GM21447 (cell line): ENCODE measurements around the gene FABP7.

ENCODE experiments used
- ATAC-seq: cut with Tn5 transposase; IDR thresholded peaks from one replicate; pipeline ENCODE4 v1.9.1; 2021; ENCODE audit not compliant: unreplicated experiment

FABP7 gene

DNA sequence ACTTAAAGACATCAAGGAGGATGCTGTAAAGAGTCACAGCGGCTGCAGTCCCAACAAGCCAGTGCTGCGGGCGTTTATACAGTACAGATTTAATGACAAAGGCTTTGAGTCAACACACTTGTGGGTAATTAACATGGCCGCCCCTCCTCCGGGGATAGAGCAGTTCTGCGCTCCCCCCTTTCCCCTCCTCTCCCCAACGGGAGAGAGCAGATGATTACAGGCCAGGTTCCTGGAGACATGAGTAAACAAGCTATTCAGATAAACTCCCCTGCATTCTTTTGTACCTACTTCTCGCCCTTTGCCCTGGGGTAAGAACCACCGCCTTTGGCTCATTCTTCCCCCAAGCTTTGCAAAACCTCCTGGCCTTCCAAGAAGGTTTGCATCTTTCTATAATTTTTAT is 23.6 kb upstream of the FABP7 start:
- no peak for ATAC-seq

DNA sequence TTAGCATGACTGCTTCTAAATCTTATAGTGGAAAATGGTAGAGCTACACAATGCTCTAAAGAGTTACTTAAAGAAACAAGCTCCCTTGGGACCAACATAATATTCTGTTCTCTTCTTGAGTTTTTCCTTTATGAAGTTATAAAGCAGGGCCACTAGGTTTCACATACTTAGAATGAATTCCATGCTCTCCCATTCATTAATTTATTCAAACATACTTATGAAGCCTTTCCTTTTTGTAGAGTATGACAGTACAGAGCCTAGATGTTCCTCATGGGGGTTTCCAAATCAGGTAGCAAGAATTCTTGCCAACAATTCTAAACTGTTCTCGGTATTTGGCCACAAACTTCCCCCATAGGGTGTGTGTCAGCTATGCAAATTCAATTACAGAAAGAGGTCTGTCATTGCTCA is 20.6 kb upstream of the FABP7 start:
- peak; percentile 98 for ATAC-seq

DNA sequence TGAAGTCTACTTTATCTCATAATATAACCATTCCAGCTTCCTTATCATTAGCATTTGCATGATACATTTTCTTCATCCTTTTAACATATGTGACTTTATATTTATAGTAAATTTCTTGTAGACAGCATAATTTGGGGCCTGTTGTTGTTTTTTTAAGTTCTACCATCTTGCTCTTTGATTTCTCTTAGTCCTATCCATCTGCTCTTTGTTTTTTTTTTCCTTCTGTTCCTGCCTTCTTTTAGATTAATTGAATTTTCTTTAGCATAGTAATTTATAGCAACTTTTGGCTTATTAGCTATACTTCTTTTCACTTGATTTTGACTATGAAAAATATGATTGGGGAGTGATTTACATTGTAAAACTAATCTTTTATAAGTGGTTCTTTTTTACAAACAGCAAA is 19.2 kb upstream of the FABP7 start:
- no peak for ATAC-seq

DNA sequence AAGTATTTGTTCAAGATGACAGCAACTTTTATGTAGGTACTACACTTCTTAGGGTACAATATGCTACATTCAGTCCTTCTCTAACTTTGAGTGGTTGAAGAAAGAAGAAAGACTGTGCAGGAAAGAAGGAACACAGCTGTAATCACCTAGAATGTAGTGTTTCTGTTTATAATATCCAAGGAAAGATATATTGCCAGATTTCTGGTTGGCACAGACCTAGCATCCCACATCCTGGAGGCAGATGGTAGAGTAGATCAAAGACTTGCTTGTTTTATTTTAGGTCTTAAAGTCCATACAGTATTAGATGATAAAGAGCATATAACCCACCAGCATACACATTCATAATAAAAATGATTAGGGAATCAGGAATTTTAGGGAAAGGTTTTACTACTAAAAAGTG is 13.3 kb upstream of the FABP7 start:
- ATAC-seq: no peak

DNA sequence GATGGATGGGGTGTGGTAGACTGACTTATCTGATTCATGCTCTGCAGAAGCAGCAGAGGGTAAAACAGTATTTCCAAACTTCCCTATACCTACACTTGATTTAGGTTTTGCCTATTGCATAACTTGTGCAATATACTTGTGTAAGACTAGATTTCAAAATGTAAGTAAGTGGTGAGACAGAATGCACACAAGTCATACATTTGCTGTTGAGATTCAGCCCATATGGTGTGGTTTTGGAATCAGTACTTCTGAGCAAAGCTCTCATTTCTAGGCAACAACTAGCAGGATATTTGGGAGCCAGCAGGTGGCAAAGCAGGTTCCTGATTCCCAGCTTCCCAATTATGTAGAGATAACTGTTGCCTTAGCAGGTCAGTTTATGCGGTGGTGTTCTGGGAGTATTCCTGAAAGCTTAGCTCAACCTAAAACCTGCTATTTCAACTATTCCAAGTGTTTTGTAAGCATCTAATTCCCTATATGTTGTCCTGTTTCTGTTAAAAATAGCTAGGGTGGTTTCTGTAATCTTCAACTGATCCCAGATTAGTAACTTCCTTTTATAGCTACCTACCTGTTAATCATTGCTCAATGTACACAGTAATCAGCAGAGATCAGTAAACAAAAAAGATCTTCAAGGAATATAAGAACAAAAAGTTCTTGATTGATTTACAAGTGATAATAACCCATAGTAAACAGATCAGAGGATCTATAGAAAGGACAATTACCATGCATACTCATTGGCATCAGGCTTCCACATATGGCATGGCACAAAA is 8.5 kb upstream of the FABP7 start:
- ATAC-seq: no peak

DNA sequence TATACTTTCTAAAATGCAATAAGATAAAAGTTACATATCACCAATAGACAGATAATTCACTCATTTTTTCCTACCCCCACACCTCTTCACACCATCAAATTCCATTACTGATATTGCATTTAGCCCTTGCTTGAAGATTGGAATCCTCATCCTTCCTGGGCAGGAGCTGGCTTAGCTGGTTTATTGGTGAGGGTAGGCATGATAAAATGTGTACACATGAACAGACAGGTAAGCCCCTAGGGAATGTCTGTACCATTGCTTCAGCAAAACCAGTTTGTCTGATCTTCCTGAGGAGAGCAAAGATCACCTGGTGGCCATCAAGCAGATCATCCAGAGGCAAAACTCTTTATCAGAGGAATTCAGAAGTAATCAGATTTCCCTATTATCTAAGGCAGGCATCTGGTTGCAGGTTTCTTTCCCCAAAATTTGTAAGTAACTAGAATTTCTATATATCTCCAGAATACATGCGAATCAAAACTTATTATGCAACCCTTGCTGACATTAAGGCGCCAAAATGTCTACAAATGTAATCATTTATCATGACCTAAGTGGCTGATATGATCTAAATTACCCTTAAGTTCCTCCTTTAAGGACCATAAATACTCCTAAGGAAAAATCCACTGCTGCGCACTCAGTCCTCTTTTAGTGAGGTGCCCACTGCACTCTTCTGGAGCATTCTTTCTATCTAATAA is 6.6 kb upstream of the FABP7 start:
- no peak for ATAC-seq

DNA sequence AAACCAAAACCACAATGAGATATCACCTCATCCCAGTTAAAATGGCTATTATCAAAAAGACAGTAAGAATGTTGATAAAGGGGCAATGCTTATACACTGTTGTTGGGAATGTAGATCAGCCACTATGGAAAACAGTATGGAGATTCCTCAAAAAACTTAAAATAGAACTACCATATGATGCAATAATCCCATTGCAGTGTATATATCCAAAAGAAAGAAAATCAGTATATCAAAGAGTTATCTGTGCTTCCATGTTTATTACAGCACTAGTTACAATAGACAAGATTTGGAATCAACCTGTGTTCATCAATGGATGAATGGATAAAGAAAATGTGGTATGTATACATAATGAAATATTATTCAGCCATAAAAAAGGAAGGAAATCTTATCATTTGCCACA is 3.5 kb upstream of the FABP7 start:
- ATAC-seq: no peak

DNA sequence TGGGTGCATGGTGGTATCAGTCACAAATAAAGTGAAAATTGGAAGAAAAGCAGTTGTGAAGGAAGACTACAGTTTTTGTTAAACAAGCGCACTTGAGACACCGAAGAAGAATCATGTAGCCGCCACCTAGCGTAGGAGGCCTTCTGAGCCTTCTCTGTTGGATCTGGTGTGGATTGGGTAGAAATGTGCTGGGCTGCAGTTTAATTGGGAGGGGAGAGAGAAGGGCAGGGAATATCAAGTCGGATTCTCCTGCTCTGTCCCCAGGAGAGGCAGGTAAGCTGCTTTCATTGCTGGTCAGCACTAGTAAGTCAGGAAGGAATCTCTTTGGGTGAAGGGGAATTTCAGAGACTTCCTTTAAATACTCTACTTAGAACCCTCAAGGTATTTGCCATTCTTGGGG is 1.2 kb upstream of the FABP7 start:
- no peak for ATAC-seq

DNA sequence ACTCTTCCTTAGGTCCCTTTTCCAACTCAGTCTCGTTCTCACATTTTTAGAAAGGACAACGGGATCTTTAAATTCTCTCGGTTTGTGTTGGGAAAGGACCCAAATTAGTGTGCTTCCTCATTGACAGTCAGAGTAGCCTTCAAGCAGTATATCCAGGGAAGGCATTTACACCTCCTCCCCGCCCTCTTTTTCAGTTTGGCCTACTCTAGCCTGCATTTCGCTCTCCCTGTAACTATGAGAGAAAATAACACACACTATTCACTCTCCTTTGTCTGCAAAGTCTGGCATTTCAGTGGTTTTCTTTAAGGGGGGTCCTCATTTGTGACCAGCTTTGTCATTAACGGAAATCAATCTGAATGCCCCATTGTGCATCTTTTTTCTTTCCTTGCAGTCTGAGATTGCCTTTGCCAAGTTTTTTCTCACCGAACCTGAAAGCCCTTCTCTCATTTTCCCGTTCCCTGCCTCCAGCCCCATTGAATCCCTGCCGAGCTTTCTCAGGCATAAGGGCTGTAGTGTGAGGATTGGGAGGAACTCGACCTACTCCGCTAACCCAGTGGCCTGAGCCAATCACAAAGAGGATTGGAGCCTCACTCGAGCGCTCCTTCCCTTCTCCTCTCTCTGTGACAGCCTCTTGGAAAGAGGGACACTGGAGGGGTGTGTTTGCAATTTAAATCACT is 393 bp upstream of the FABP7 start:
- no peak for ATAC-seq

DNA sequence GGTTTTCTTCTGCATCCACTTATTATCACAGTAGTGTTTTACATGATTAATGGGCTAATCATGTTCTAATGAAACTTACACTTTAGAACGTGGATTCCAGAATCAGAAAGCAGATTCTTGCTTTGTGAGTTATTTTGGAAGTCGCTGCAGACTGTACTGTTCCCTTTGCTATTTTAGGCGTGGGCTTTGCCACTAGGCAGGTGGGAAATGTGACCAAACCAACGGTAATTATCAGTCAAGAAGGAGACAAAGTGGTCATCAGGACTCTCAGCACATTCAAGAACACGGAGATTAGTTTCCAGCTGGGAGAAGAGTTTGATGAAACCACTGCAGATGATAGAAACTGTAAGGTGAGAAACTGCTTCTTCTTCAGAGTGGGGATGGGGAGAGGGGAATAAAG is 598 bp downstream of the FABP7 start:
- ATAC-seq: no peak

DNA sequence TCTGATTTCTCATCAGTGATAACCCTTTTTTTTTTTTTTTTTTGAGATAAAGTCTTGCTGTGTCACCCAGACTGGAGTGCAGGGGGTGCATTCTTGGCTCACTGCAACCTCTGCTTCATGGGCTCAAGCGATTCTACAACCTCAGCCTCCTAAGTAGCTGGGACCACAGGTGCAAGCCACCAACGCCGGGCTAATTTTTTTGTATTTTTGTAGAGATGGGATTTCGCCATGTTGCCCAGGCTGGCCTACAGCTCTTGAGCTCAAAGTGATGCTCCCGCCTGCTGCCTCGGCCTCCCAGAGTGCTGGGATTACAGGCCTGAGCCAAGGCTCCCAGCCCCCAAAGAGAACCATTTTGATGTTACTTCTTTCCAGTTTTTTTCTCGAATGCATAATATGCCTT is 2.2 kb downstream of the FABP7 start:
- ATAC-seq: no peak

DNA sequence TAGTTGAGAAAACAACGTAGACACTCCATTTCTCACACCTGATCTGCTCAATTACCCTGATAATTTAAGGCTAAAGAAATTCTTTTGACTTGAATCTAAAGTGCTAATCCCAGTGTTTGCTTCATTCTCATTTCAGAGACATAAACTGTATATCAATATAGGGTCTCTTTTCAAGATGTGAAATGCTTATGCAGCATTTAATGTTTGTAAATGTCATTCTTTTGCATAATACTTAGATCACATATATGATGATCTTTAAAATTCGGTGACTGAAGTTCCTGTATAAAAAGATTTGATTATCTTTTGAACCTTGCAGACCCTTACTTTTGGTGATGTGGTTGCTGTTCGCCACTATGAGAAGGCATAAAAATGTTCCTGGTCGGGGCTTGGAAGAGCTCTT is 3.9 kb downstream of the FABP7 start:
- ATAC-seq: no peak

DNA sequence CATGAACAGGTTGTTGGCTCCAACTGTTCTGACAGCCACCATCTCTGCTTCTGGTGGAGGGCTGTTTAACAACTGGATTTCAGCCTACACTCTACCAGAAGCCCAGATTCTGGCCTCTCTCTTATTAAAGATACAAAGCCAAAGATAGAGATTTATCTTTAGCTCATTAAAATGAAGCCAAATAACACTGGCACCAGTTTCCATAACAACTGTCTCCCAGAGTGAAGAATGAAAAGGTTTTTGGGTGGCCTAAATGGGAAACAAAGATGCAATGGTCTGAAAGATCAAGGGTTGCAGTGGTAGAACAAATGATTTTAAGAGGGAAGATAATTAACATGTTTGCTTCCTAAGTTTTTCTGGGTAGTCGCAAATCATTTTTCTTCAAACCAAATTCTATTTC is 6.4 kb downstream of the FABP7 start:
- ATAC-seq: no peak

DNA sequence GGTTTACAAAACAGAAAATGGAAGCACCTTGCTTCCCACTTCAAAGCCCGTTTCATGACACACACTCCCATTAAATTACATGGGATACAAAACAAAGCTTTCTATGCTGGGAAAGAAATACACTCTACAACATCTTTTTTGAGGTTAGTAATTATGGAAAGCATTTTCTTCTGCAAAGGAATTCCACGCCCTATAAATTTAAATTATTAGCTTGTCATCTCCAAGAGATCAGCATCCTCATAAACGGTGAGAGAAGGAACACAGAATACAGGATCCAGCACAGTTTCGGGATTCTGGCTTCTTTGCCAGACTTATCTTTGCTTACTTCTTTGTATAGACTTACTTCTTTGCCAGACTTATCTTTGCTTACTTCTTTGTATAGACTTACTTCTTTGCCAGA is 8.2 kb downstream of the FABP7 start:
- ATAC-seq: no peak

DNA sequence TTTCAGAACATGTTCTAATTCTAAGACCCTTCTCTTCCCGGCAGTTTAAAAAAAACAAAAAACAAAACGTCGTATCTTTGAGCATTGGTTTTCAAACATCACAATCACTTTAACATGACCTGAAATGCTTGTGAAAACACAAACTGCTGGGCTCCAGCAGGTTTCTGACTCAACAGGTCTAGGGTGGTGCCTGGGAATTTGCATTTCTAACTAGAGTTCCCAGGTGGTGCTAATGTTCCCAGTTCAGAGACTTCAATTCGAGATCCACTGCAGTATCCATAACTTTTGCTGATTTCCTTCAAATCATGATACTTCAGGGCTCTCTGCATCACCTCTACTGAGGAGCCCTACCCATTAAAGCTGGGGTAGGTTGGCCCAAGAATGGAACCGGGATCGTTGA is 8.7 kb downstream of the FABP7 start:
- ATAC-seq: no peak

DNA sequence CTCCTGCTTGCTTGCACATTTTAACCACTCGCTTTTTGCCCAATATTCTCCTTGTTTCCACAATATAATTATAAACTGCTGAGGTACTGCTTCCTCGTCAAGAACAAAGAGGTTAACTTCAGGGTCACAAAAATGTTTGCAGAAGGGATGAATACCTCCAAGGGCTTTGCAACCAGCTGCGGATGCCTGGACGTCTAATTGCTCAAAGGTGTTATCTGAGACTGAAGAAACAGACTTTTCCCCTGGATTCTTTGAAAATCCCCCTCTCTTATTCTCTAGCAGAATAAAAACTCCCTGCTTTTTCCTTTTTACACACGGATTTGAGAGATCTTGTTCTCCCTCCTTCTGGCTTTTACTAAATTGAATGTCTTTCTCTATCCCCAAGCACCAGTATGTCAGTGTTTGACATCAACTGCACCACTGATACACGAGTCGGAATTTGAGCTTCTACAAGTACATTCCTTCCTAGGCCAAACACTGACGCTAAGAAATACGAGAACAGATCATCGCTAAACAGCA is 9.2 kb downstream of the FABP7 start:
- no peak for ATAC-seq

DNA sequence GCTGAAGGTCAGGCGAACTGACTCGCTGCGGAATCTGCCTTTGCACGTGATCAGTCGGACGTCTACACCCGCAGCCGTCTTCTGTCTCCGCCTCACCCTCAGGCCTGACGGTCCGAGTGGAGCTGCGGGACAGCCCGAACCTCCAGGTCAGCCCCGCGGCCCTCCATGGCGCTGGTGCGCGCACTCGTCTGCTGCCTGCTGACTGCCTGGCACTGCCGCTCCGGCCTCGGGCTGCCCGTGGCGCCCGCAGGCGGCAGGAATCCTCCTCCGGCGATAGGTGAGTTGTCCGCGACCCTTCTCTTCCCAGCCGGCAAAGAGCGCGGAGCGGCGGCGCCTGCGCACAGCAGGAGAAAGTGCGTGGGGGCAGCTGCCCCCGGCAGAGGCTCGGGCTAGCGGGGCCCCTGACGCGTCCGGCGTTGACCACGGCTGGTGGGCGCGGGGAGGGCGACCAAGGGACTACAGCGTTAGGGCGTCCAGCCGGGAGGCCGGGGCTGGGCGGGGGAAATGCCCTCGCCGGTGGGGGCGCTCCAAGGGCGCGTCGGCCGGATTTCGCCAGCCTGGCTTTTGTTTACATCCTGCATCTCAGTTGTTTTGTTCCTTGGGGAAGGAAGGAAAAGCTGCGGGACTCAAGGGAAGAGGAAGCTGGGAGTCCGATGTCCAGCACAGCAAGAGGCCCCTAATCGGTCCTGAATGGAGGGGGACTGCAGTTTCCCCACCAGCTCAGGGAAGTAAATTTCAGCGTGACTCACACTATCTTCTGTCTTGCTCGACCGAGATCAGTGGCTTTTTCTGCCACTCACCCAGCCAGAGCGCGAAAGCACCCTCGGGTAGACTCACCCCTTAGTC is 9.9 kb downstream of the FABP7 start, which contains the start of gene SMPDL3A:
Gene SMPDL3A (plus strand): TSS at position 77 of the 846 bp plus-strand sequence. CDS start 89 bp downstream, at position 166.
- peak; percentile 60 for ATAC-seq

DNA sequence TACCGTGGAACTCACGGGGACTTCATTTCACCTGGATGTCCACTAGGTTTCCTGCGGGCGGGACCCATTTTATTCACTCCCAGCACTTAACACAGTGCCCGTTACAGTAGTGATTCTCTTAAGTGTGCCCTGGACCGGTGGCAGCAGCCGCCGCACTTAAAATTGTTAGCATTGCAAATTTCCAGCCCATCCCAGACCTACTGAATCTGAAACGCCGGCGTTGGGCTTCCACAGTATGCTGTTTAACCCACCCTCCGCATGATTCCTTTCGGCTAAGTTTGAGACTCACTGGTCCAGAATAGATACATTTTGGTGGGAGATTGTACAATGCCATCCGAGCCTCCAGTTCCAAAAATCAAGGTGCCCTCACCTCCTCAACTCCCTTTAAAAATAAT is 10.5 kb downstream of the FABP7 start:
- no peak for ATAC-seq

DNA sequence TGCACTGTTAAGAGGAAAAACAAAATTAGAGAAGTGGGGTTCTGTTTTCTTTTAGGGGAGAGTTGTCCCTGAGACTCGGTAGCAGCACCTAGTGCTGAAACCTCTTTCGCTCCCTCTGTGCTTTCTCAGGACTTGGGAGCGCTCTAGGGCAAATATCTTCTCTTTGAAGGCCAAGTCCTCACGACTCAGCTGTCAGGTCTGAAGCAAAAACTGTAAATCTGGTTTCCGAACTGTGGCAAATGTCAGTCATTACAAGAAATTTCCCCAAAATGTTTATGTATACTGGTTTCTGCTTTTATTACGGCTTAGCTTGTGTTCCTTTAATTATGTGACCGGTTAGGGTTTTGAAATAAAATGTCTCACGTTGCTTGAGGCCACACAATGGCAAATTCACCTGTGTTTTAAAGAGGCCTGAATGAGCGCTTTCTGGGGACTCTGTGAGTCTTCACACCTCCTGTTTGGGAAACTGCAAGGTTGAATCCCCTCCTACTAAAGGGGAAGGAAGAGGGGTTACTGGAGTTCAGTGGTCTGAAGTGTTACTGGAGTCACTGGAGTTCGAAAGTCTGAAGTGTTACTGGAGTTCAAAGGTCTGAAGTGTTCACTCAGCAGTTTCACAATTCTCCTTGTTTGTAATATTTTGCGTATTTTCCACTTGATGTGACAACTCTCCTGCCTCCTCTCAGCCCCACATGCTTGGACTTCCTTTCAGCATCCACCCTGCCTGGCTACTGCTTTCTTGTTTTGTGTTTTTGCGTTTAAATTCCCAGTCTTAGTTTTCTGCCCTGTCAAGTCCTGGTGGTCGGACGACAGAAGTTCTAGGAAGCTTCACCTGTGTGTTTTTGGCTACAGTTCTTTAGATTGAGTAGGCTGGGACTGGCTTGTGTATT is 11.2 kb downstream of the FABP7 start:
- ATAC-seq: no peak

DNA sequence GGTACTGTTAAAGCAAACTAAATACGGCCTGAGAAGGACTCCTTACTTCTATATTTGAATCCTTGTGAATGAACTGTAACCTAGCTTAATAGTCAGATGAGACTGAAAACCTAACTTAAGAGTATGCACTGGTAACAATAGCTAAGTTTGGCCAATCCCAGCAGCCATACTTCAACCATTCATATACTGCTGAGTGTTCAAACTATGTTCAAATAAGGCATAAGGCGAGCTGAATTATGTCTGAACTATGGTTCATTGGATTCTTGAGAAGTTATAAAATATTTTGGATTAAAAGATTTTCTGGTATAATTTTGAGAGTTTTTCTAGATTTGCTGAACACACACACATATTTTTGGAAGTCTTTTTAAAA is 11.8 kb downstream of the FABP7 start:
- ATAC-seq: no peak
